ENCODE results near the gene GTSE1. TPM values are rescaled to one million over a fixed set of nuclear protein-coding genes. Genes with fewer than 3 reads are reported as not detected.

GTSE1 gene
- total RNA-seq, 4 donors from 2014 or later = 0.13 to 0.20 (median 0.19) TPM; not detected in 1

- ATAC-seq = no peak
- H3K27me3 ChIP-seq = no peaks in the 10 kb centered on the region
- no peak overlapping the region for H3K4me3 ChIP-seq
- H3K9me3 ChIP-seq = no peaks in the 10 kb centered on the region
- TF ChIP-seq POLR2A (IDR thresholded peaks at IDR 0.05) = no peak
- peaks cover 0 to 4% (median 0%) of the 10 kb centered on the region in 3 donors for H3K4me1 ChIP-seq
- H3K27ac ChIP-seq = no peak overlapping the region
- WGBS, 2 donors (ENCODE audit: low coverage in 1 of 2) = 75% methylated on average over 4 of the region's 8 CpGs; no CpG with 5 or more reads in 1 of the 2 donors
- H3K36me3 ChIP-seq = peaks cover 0 to 100% of the 10 kb centered on the region in 2 donors
These were observed 56.9 kb downstream of the GTSE1 start for GRCh38 chr22:46353483-46354105.

GRCh38 chr22:46354176-46354992, 57.7 kb downstream of the GTSE1 start:
- Histone ChIP-seq H3K4me1 (peaks cover 0 to 4% (median 0%) of the 10 kb centered on the region in 3 donors), H3K27me3 (no peaks in the 10 kb centered on the region), H3K27ac (no peak overlapping the region), H3K4me3 (no peak overlapping the region), H3K36me3 (peaks cover 0 to 100% of the 10 kb centered on the region in 2 donors), H3K9me3 (no peaks in the 10 kb centered on the region)
- whole genome bisulfite sequencing, 2 donors (ENCODE audit: low coverage in 1 of 2) = 40 to 80% methylated on average over 1 to 2 of the region's 21 CpGs
- ATAC-seq = no peak
- TF ChIP-seq EP300 (IDR thresholded peaks at IDR 0.05) (no peak), CTCF (IDR thresholded peaks at IDR 0.05) (no peak), POLR2A (IDR thresholded peaks at IDR 0.05) (no peak), POLR2AphosphoS5 (IDR thresholded peaks at IDR 0.05) (no peak)

- WGBS, 2 donors (ENCODE audit: low coverage in 1 of 2) = 75 to 93% methylated on average over 2 to 4 of the region's 7 CpGs
- Histone ChIP-seq H3K27me3 (no peaks in the 10 kb centered on the region), H3K4me3 (no peak overlapping the region), H3K9me3 (no peaks in the 10 kb centered on the region), H3K27ac (no peak overlapping the region), H3K36me3 (peaks cover 0 to 97% of the 10 kb centered on the region in 2 donors), H3K4me1 (peaks cover 0 to 4% (median 0%) of the 10 kb centered on the region in 3 donors)
- ATAC-seq = no peak
- TF ChIP-seq POLR2AphosphoS5 (IDR thresholded peaks at IDR 0.05) = no peak
These were observed 58.3 kb downstream of the GTSE1 start for GRCh38 chr22:46354993-46355305.

- peaks cover 0 to 4% (median 0%) of the 10 kb centered on the region in 3 donors for H3K4me1 ChIP-seq
- TF ChIP-seq EP300 (IDR thresholded peaks at IDR 0.05) (no peak), CTCF (IDR thresholded peaks at IDR 0.05) (peak in 3 of 4 experiments; percentile 52 to 73 (median 58)), POLR2AphosphoS5 (IDR thresholded peaks at IDR 0.05) (no peak), POLR2A (IDR thresholded peaks at IDR 0.05) (no peak)
- WGBS, 2 donors (ENCODE audit: low coverage in 1 of 2) = no CpG with 5 or more reads among the region's 22 CpGs
- H3K27ac ChIP-seq = no peak overlapping the region
- H3K36me3 ChIP-seq = peaks cover 0 to 92% of the 10 kb centered on the region in 2 donors
- H3K9me3 ChIP-seq = no peaks in the 10 kb centered on the region
- no peaks in the 10 kb centered on the region for H3K27me3 ChIP-seq
- peak; percentile 32 for ATAC-seq
- no peak overlapping the region for H3K4me3 ChIP-seq
These were observed 58.8 kb downstream of the GTSE1 start for GRCh38 chr22:46355369-46355995.

- no peak for TF ChIP-seq EP300 (IDR thresholded peaks at IDR 0.05)
- TF ChIP-seq POLR2A (IDR thresholded peaks at IDR 0.05) = no peak
- TF ChIP-seq CTCF (IDR thresholded peaks at IDR 0.05) = no peak
- TF ChIP-seq POLR2AphosphoS5 (IDR thresholded peaks at IDR 0.05) = no peak
- peaks cover 0 to 86% of the 10 kb centered on the region in 2 donors for H3K36me3 ChIP-seq
- ATAC-seq = no peak
- no peaks in the 10 kb centered on the region for H3K27me3 ChIP-seq
- 100% methylated on average over 2 of the region's 12 CpGs; no CpG with 5 or more reads in 1 of the 2 donors for WGBS, 2 donors (ENCODE audit: low coverage in 1 of 2)
- H3K4me1 ChIP-seq = peaks cover 0 to 4% (median 0%) of the 10 kb centered on the region in 3 donors
- H3K9me3 ChIP-seq = no peaks in the 10 kb centered on the region
- H3K27ac ChIP-seq = no peak overlapping the region
- H3K4me3 ChIP-seq = no peak overlapping the region
These were observed 59.4 kb downstream of the GTSE1 start for GRCh38 chr22:46355996-46356471.

Data from gastroesophageal sphincter (tissue), 4 donors.